Stimulated activated CD4-positive, alpha-beta T cell treated with anti-CD3 and anti-CD28 coated beads, Interleukin-15, amount 100 ng/mL, for 48 hours (primary cell): ENCODE measurements around the gene MFN1.
"Not testable (repeated sequence)": the region's sequence is repeated elsewhere in the genome, so short reads cannot be mapped to it uniquely, and the experiment has no call there.

Experiments
- DNase-seq, 2 donors: peaks; one replicate each; pipeline ENCODE4 v3.0.0-alpha.2; 2020; ENCODE audit warnings: low read depth in 2 of 2

Gene MFN1

GRCh38 chr3:179347345-179348194, at the start of gene MFN1:
Gene MFN1, plus strand, starts transcription at chr3:179347709. Its CDS starts 1,143 bp downstream, at chr3:179348852.
- DNase-seq, result peak; percentile 78 to 82

GRCh38 chr3:179297971-179298725, 49.4 kb upstream of the MFN1 start:
- DNase-seq, result no peak

- DNase-seq, result no peak
These were observed 48.2 kb upstream of the MFN1 start for GRCh38 chr3:179299316-179299715.

DNA sequence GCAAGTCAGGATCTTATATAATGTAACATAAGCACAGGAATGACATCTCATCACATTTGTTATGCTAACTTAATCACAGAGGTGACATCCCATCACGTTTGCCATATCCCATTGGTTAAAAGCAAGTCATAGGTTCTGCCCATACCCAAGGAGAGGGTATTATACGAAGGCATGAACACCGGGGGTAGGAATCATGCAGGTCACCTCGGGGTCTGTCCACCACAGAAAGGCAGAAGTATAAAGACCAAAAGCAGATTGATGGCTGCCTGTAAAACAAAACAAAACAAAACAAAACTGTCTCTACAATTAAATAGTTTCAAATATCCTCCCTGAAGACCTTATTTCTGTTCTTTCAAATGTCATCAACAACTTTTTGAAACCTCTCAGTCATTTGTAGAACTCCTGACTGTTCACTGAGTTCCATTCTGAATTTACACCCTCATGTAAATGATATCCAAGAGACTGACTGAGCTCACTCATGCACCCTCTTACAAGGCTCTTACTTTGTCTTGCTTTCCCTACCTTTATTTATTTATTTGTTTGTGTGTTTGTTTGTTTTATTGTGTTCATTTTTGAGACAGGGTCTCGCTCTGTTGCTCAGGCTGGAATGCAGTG, 47.4 kb upstream of the MFN1 start:
- no peak for DNase-seq

GRCh38 chr3:179301645-179302044, 45.9 kb upstream of the MFN1 start:
- no peak for DNase-seq

DNA sequence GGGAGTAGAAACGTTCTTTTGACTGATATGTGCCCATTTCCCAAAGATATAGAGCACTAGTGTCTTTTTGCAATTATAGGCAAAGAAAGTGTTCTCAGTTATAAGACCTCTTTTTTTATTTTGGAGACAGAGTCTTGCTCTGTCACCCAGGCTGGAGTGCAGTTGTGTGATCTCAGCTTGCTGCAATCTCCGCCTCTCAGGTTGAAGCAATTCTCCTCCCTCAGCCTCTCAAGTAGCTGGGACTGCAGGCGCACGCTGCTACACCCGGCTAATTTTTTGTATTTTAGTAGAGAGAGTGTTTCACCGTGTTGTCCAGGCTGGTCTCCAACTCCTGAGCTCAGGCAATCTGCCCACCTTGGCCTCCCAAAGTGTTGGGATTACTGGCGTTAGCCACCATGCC, 45.4 kb upstream of the MFN1 start:
- no peak for DNase-seq

GRCh38 chr3:179304605-179305004, 42.9 kb upstream of the MFN1 start:
- DNase-seq, result no peak

DNA sequence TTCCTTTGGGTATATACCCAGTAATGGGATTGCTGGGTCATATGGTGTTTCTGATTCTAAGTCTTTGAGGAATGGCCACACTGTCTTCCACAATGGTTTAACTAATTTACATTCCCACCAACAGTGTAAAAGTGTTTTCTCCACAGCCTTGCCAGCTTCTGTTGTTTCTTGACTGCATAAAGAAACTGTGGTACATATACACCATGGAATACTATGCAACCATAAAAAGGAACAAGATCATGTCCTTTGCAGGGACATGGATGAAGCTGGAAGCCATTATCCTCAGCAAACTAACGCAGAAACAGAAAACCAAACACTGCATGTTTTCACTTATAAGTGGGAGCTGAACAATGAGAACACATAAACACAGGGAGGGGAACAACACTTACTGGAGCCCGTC, 40.1 kb upstream of the MFN1 start:
- not testable (repeated sequence) for DNase-seq

DNA sequence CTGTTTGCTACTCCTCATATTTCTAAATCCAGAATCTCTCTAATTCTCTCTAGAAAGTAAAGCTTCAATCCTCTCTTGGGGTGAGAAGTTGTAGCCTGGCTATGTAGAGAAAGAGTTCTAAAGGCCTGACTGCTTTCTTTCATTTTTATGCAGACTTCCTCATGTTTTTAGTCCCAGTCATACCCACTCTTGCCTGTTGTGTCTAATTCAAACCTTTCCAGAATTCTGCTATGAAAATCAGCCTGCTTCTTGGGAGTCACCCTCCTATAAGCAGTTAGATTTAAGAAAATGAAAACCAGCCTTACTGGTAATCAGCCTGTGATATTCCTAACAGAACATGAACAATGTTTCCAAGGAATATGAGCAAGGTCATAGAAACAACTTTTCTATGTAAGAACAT, 39.5 kb upstream of the MFN1 start:
- DNase-seq, result no peak

DNA sequence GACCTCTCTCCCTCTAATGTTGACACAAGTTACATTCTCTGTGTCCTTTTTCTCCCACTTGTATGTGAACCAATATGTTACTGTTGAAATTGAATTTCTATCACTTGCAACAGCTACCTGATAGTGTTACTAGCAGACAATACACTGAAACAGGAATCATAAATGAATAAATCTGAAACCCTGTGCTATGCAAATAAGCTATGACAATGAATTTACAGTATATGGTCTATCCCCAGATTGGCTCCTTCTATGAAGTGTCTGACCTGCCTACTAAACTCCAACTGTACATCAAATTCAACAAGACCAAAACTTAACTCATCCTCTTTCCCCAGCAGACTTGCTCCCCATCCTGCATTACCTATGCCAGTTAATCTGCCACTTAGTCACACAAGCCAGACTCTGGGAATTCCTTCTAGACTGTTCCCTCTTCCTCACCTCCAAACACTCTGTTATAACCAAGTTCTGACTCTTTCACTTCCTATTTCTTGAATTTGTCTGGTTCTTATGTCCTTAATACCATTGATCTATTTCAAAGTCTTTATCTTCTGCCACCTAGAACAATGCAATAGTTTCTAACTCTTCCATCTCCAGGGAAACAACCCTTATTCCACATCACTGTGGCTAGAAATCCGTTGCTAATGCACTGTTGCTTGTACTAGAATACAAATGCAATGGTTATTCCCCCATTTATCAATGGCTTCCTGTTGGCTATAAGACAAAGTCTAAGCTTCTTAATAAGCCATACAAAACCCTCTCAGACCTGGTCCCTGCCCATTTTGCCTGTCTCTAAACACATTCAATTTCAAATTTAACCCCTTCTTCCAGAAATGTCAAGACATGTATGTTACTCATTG, 38.1 kb upstream of the MFN1 start:
- DNase-seq, result no peak

DNA sequence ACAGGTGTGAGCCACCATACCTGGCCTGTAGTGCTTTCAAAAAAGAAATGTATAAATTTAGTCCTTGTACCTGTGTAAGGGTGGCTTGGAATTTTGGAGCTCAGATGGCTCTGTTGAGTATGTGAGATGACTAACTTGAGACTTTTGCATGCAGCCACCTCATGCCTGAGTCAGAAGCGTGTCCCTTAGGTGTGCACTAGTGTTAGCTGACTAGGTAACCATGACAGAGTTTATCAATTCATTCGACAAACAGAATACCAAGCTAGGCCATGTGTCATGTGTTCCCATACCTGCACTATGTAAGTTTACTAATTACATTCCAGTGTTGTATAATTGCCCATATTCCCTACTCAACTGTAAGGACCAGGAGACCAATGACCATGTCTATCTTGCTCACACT, 28.6 kb upstream of the MFN1 start:
- DNase-seq, result no peak

DNA sequence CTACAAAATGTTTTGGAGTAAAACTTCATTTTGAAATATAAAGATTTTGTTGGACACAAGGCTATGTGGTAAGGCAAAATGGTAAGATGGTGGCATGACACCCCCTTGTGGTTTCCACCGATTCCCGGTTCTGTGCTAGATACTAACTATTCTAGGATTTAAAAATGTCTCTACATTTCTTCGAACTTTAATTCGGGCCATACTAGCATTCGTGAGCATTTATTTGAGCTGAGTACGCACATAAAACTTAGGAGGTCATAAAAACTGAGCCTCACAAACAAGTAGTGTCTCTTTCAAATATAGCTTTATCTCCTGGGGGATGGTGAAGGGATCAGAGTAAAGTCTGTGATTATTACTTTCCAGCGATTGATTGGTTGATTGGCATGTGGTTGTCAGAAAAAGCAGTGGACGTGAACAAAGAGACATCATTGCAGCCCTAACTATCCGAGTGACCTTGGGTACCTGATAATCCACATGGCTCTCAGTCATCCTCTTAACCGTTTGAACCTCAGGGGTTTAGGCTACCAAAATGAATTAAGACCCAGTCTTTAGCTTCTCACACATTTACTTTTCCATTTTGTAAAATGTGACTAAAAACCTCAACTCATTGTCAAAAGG, 25.7 kb upstream of the MFN1 start:
- DNase-seq, result no peak

DNA sequence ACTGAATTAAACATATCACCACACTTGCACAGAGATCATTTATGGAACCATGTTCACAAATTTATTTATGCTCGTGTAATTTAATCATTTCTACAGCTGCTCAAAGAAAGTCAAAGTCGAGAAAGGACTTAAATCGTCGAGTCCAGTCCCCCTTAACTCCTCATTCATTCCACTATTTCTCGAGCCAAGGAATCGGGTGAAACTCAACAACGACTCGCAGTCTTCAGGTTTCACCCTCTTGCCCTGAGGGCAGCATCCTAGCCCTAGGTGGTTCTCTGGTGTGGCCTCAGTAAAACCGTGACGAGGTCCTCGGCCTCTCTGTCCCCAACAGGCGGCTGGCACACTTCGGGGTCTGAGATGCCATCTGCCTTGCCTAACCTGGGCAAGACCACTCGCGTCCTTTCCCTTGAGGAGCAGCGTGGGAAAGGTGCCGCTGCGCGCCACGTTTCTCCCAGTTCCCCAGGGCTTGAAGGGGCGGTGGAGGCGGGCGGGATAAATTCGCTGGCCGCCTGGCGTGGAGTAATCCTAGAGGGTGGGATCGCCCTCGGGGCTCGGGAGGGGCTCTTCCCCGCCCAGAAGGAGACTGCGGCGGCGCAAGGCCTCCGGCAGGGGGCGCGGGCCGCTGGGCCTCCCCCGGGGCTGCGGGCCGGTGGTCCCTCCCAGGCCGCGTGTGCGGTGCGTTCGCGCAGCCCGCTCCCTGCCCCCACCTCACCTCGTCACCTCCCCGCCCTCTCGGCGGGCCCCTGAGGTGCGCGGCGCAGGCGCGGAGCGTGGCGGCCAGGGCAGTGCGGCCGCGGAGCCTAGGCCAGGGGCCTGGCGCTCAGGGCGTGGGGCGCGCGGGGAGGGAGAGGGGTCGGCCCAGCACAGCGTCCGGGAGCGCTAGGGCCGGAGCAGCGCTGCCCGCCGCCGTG, 25.0 kb upstream of the MFN1 start, which contains the start of gene ZNF639:
TSS of gene ZNF639 (plus strand) at position 746 of the 911 bp plus-strand sequence. CDS start 5,263 bp downstream, outside the sequence.
- peak; percentile 68 to 76 for DNase-seq

DNA sequence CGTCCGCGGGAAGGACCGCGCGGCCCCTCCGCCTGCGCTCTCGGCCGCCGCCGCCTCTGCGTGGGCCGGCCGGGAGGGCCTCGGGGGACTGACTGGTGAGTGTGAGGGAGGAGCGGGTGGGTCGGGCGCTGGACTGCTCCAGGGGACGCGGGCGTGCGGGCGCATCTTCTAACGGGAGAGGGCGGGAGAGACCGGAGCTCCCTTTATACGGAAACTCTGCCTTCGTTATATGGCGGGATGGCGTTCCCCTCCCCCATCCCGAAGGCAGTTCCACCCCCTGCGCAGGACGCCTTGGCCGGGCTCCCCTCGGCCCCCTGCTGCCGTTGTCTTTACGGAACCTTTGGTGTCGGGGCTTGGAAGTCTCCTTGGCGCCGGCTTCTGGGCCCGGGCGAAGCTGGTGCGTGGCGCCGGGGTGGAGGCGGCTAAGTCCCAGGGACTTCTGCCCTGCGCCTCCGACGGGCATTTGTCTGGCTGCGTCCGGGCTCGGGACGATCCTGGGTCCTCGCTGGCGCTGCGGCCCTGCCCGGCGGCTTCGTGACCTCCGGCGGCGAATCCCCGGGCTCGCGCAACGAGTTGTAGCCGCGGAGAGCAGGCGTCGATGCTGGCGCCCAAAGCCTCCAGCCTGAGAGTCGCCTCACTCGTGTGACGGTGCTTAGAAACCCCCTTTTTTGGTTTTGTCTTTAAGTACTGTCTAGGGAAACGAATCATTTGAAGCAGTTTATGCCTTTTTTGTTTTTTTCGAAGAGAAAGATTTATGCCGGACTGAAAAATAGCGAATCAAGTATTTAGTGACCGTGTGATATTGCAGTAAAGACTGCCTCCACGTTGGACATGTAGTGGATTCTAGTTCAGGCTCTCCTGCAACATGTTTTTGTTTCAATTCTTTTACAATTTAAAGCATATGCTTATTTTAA, 24.1 kb upstream of the MFN1 start:
- DNase-seq, result peak; percentile 24 to 41

DNA sequence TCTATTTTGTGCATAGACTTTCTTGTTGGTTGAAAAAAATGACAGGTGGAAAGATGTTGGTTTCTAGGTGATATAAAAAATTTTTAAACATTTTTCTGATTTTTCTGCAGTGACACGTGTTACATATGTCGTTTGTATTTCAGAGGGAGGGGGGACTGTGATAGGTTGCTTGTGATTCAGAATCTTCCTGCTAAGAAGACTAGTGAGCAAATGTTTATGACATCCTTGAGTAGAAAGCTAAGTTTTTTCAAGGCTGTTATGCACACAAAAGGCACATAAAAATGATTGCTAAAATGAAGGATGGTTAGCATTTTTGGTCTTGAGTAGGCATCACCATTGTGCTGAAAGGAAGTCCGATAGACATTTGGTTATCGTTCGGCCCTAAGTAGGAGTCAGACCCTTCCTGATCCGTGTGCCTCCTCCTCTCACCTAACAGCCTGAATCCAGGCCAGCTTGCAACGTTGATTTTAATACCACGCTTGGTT, 23.2 kb upstream of the MFN1 start:
- no peak for DNase-seq

- DNase-seq, result no peak
These were observed 17.1 kb upstream of the MFN1 start for GRCh38 chr3:179330438-179330837.

DNA sequence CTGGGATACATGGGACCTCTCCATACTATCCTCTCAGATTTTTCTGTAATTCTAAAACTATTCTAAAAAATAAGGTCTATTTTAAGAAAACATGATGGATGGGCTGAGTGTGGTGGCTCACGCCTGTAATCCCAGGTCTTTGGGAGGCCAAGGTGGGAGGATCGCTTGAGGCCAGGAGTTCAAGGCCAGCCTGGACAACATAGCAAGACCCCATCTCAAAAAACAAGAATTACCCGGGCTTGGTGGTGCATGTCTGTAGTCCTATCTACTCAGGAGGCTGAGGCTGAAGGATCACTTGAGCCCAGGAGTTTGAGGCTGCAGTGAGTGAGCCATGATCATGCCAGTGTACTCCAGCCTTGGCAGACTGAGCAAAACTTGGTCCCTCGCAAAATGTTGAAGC, 15.3 kb upstream of the MFN1 start:
- no peak for DNase-seq

DNA sequence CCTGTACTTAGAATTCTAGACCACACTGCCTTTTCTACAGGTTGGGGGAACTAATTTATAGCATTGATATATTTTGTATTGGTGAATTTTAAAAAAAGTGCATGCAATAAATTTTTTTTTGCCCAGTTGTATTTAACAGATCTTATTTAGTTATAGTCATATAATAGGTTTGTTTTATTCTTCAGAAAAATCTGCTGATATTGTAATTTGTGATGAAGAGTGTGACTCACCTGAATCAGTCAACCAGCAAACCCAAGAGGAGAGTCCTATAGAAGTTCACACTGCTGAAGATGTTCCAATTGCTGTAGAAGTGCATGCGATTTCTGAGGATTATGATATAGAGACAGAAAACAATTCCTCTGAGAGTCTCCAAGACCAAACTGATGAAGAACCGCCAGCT, 14.4 kb upstream of the MFN1 start:
- DNase-seq, result no peak
